ENCODE results near the gene SLC35B4.

Gene SLC35B4

DNA sequence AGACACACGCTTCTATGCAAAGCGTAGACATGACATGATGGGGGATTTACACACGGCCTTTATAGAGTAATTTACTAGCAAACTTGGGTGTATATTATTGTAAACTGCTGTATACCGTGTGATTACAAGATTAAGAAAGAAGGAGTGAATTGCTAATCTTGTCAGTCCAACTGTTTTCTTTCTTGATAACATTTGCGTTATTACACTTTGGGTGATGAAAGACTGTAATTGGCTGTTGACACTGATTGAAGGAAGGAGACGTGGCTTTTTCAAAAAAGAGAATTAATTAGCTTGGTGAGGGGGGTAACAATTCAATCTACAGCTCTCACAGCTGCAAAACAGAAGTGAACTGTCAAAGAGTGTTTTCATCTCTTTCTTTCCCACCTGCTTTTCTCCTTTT, 32.7 kb downstream of the SLC35B4 start:
- DNase-seq (ENCODE audit: low read depth) = no peak
- H3K4me3 ChIP-seq (ENCODE audit: low read depth, low read length) = no peak overlapping the region
- TF ChIP-seq, protein P1, sequence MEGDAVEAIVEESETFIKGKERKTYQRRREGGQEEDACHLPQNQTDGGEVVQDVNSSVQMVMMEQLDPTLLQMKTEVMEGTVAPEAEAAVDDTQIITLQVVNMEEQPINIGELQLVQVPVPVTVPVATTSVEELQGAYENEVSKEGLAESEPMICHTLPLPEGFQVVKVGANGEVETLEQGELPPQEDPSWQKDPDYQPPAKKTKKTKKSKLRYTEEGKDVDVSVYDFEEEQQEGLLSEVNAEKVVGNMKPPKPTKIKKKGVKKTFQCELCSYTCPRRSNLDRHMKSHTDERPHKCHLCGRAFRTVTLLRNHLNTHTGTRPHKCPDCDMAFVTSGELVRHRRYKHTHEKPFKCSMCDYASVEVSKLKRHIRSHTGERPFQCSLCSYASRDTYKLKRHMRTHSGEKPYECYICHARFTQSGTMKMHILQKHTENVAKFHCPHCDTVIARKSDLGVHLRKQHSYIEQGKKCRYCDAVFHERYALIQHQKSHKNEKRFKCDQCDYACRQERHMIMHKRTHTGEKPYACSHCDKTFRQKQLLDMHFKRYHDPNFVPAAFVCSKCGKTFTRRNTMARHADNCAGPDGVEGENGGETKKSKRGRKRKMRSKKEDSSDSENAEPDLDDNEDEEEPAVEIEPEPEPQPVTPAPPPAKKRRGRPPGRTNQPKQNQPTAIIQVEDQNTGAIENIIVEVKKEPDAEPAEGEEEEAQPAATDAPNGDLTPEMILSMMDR (IDR thresholded peaks at IDR 0.05; ENCODE audit: low read depth, low read length, missing control alignments) = no peak

DNA sequence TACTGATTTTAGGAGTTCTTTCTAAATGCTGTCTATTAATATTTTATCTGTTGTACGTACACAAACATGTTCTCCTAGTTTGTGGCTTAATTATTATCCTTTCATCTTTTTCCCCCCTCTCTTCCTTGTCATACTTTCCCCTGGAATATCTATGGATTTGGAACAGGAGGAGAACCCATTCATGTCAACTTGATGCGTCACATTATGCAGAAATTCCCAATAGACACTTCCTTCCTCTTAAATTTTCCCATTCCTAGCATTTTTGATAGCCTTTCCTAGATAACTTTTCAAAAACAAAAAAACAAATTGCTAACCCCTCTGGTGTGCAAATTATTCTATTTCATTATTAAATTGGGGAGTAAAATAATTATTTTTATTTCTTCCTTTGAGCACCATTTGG, 36.2 kb downstream of the SLC35B4 start:
- TF ChIP-seq, protein P1 (IDR thresholded peaks at IDR 0.05; ENCODE audit: low read depth, low read length, missing control alignments) = no peak
- no peak for DNase-seq (ENCODE audit: low read depth)
- H3K4me3 ChIP-seq (ENCODE audit: low read depth, low read length) = no peak overlapping the region

- no peak overlapping the region for H3K4me3 ChIP-seq (ENCODE audit: low read depth, low read length)
- TF ChIP-seq, protein P1 (IDR thresholded peaks at IDR 0.05; ENCODE audit: low read depth, low read length, missing control alignments) = no peak
- DNase-seq (ENCODE audit: low read depth) = no peak
Observed at GRCh38 chr7:134279898-134280297, 36.8 kb downstream of the SLC35B4 start.

DNA sequence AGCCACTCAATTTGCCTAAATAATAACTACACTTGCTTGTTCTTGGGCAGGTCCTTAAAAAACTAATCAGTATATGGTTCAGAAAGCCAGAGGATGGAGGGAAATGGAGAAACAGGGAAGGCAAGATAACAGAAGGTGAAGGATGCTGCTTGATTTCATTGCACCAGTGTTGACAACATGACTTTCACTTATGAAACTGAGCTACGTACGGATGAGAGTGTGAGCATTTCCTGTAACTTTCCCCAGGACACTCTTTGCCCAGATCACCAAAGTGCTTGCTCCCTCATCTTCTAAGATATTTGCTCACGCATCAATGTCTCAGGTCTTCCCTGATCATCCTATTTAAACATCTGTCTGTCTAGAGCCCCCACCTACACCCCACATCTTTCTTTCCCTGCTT, 37.4 kb downstream of the SLC35B4 start:
- TF ChIP-seq, protein P1 (IDR thresholded peaks at IDR 0.05; ENCODE audit: low read depth, low read length, missing control alignments) = no peak
- DNase-seq (ENCODE audit: low read depth) = no peak
- no peak overlapping the region for H3K4me3 ChIP-seq (ENCODE audit: low read depth, low read length)

DNA sequence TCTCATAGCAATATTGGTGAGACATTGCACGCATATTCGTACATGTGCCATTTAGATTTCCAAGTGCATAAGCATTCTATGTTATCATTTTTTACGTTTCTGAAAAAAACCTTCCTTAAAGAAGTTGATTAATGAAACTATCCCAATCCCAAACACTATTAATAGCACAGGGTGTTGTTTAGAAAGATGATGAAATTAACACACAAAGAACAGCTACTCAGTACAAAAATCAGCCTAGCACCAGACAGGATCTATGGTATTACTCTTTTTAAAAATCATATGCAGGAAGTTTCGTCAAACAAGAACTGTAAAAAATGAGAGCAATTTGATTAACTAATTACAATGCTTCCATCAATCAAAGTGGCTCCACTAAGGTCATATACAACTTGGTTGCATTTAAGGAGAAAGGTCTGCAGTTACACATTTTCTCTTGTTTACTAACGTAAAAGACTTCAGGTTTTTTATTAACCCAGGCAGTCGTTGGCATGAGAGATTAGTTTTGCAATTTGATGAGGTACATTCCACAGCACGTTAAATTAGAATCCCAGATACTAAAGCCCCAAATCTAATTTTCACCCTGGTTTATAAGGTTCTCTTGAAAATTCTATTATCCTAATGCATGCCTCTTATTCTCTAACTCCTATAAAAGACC, 38.1 kb downstream of the SLC35B4 start:
- TF ChIP-seq, protein P1 (IDR thresholded peaks at IDR 0.05; ENCODE audit: low read depth, low read length, missing control alignments) = no peak
- no peak for DNase-seq (ENCODE audit: low read depth)
- no peak overlapping the region for H3K4me3 ChIP-seq (ENCODE audit: low read depth, low read length)

GRCh38 chr7:134276951-134277350, 39.8 kb downstream of the SLC35B4 start:
- TF ChIP-seq, protein P1 (IDR thresholded peaks at IDR 0.05; ENCODE audit: low read depth, low read length, missing control alignments) = no peak
- H3K4me3 ChIP-seq (ENCODE audit: low read depth, low read length) = no peak overlapping the region
- no peak for DNase-seq (ENCODE audit: low read depth)

- H3K4me3 ChIP-seq (ENCODE audit: low read depth, low read length) = no peak overlapping the region
- TF ChIP-seq, protein P1 (IDR thresholded peaks at IDR 0.05; ENCODE audit: low read depth, low read length, missing control alignments) = no peak
- DNase-seq (ENCODE audit: low read depth) = no peak
Observed at GRCh38 chr7:134262322-134262721, 54.4 kb downstream of the SLC35B4 start.

Data from GM12864 (cell line).